HG03103 (cell line): ENCODE results near the gene F12.

Experiments used
- ATAC-seq: cut with Tn5 transposase; IDR thresholded peaks from one replicate; pipeline ENCODE4 v1.9.1; 2021; ENCODE audit warnings: low read depth; ENCODE audit not compliant: unreplicated experiment

The F12 gene

GRCh38 chr5:177359451-177359851 lies 49.9 kb downstream of the F12 start:
- no peak for ATAC-seq

DNA sequence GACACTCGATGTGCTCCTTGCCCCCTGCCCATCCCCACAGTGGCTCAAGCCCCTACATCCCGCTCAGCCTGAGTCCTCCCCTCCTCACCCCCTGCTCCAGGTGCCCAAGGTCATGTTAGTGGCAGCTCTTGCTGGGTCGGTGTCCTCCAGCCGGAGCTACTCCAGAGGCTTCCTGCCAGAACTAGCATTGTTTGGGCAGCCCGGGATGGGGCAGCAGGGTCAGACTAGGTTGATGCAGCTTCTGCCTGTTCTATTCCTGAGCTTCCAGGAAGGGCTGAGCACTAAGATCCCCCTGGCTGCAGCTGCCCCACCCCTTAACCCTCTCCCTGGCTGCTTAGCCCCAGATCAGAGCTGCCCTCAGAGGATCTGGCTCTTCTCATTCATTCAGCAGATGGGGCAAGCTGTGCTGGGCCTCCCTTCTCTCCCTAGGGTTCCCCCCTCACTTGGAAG lies 51.0 kb downstream of the F12 start:
- ATAC-seq: no peak

DNA sequence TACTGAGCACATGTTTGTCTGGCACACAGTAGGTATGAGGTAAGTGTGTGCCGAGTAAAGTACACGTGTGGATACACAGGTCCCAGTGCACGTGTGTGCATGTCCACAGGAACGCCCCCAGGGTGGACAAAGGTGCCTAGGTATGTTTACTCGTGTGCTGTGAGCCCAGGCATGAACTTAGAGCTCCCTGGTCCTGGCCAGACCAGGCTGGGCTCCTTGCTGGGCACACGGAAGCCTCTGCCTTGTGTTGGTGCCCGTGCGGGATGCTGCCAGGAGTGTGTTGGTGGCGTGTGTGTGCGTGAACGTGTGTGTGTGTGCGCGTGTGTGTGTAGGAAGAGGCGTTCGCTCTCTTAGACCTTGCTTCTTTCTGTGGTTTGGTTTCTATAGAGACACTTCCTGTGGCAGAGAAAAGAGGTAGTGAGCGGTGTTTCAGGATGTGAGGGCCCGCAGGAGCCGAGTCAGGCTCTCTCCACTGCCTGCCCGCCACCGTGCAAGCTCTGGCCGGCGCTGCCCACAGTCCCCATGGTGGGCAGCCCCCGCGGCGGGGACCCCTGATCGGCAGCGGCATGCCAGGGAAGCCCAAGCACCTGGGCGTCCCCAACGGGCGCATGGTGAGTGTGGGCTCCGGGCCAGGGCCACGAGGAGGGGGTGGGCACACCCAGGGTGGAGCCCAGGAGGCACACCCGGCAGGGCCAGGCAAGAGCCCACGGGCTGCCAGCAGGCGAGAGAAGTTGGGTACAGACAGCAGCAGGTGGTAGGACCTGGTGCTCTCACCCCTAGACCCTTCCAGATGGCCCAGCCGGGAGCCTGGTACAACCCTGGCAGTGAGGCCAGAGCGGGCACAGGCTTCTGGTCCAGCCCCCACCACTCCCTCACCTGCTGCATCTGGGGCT lies 51.7 kb downstream of the F12 start, which contains the start of gene RGS14:
Gene RGS14 (plus strand): TSS at position 466 of the 893 bp plus-strand sequence. CDS start 101 bp downstream, at position 567.
- peak; percentile 89 for ATAC-seq

DNA sequence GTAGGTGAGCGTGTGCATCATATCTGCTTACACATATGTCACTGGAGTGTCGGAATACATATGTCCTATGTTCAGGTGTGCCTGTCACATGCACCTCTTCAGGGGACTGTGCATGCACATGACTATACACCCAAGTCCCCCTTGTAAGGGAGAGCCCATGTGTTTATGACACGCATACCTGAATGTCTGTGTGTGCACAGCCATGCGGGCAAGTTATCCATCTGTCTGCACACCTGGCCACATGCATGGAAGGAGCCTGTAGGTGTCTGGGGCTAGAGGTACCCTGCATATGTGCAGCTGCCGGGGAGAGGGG lies 52.3 kb downstream of the F12 start:
- ATAC-seq: no peak

- ATAC-seq: no peak
These were observed 52.6 kb downstream of the F12 start for GRCh38 chr5:177356746-177357145.

DNA sequence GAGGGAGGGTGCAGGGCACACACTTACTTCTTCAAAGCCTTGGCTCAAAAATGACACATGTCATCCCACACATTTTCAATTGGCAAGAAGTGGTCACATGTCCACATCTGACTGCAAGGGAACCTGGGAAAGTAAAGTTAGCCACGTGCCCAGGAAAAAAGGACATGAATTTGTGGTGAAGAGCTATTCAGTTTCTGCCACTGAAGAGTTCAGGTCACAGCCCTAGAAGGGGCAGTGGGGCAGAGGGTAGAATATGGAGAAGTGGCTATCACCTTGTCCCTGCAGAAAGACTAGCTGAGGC lies 53.5 kb downstream of the F12 start:
- no peak for ATAC-seq

GRCh38 chr5:177355162-177355867 lies 54.0 kb downstream of the F12 start:
- ATAC-seq: no peak

DNA sequence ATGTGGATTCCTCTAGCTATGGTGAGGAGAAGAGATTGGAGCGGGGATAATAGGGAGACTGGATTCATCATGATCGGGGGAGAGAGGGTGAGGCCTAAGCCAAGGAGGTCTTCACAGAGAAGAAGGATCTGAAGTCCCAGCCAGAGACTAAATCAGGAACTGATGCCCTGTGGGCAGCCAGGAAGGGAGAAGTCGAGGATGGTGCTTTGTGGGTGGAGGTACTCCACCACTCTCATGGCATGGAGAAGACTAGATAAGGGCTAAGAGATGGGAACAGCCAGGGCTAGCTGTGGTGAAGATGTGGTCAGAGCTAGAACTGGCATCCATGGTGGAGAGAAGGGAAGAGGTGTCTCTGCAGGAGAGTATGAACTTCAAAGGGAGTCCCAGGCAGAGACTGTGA lies 54.7 kb downstream of the F12 start:
- ATAC-seq: no peak

GRCh38 chr5:177354256-177354655 lies 55.1 kb downstream of the F12 start:
- ATAC-seq: no peak

DNA sequence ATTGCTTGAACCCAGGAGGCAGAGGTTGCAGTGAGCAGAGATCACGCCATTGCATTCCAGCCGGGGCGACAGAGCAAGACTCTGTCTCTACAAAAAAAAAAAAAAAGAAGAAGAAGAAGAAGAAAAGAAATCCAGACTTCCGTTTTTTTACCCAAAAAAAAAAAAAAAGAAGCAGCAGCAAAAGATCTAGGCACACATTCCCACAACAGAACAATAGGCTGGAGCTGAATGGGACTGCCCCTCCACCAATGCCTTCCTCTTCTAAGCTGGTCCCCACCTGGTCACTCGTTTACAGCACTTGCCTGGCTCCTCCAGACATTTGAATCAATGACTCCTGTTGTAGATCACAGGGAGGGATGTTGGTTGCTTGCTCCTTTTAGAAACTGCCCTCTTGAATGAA lies 56.3 kb downstream of the F12 start:
- no peak for ATAC-seq
